K562 treated with DMSO at 1 percent for 24 hours (cell line): ENCODE results near the gene TADA1. TPM values are rescaled to one million over a fixed set of nuclear protein-coding genes. Genes with fewer than 3 reads are reported as not detected.

Experiments used
- total RNA-seq: library from RNA; unstranded; fragments of 300-600 nt; gene quantifications from 2 replicates; pipeline ENCODE4 v1.2.3, GENCODE V29; 2022; ENCODE audit warnings: low read depth; ENCODE audit not compliant: insufficient read depth

The TADA1 gene, protein sequence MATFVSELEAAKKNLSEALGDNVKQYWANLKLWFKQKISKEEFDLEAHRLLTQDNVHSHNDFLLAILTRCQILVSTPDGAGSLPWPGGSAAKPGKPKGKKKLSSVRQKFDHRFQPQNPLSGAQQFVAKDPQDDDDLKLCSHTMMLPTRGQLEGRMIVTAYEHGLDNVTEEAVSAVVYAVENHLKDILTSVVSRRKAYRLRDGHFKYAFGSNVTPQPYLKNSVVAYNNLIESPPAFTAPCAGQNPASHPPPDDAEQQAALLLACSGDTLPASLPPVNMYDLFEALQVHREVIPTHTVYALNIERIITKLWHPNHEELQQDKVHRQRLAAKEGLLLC
- total RNA-seq, result 10.1 and 10.8 TPM in 2 replicates

GRCh38 chr1:166875734-166876539, at the start of gene TADA1:
TADA1 (minus strand) TSS chr1:166876264; CDS start chr1:166876233, 31 bp downstream.

GRCh38 chr1:166838766-166839599, 37.1 kb downstream of the TADA1 start, which contains the start of gene POGK:
POGK (plus strand) TSS chr1:166839475; CDS start chr1:166840957, 1,482 bp downstream.

Other genes with a start within 250 kb of the TADA1 start
- 24.0 and 29.3 TPM in 2 replicates for gene POGK, start 36.8 kb downstream of the TADA1 start, total RNA-seq
- gene ILDR2, start 99.3 kb upstream of the TADA1 start, total RNA-seq, result 0.17 and 0.31 TPM in 2 replicates
- 0.96 and 1.3 TPM in 2 replicates for gene MAEL, start 113.0 kb upstream of the TADA1 start, total RNA-seq
- gene GPA33, start 214.1 kb upstream of the TADA1 start, total RNA-seq, result not detected in 2 replicates
- not detected in 2 replicates for gene STYXL2, start 217.8 kb upstream of the TADA1 start, total RNA-seq